ENCODE results near the gene MRPL22.
A peak's percentile ranks its signal among the peaks of the same experiment; 100 is the strongest.

Gene MRPL22

GRCh38 chr5:154945695-154946301 is 4.9 kb downstream of the MRPL22 start:
- no peak overlapping the region for H3K27ac ChIP-seq
- TF ChIP-seq, protein P1, sequence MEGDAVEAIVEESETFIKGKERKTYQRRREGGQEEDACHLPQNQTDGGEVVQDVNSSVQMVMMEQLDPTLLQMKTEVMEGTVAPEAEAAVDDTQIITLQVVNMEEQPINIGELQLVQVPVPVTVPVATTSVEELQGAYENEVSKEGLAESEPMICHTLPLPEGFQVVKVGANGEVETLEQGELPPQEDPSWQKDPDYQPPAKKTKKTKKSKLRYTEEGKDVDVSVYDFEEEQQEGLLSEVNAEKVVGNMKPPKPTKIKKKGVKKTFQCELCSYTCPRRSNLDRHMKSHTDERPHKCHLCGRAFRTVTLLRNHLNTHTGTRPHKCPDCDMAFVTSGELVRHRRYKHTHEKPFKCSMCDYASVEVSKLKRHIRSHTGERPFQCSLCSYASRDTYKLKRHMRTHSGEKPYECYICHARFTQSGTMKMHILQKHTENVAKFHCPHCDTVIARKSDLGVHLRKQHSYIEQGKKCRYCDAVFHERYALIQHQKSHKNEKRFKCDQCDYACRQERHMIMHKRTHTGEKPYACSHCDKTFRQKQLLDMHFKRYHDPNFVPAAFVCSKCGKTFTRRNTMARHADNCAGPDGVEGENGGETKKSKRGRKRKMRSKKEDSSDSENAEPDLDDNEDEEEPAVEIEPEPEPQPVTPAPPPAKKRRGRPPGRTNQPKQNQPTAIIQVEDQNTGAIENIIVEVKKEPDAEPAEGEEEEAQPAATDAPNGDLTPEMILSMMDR (IDR thresholded peaks at IDR 0.05): peak; percentile 54

GRCh38 chr5:154947778-154948177 is 6.9 kb downstream of the MRPL22 start:
- TF ChIP-seq, protein P1 (IDR thresholded peaks at IDR 0.05): no peak
- no peaks in the 10 kb centered on the region for H3K4me1 ChIP-seq (ENCODE audit: control insufficient read depth in 1 of 2, insufficient read depth in 1 of 2, low read depth in 1 of 2, low read length in 1 of 2)
- H3K27ac ChIP-seq: no peak overlapping the region
- no peaks in the 10 kb centered on the region for H3K9me3 ChIP-seq
- H3K27me3 ChIP-seq: no peaks in the 10 kb centered on the region
- H3K4me3 ChIP-seq (ENCODE audit: low read depth in 1 of 2, low read length in 1 of 2): no peak overlapping the region
- no peaks in the 10 kb centered on the region for H3K36me3 ChIP-seq

More at GRCh38 chr5:154945695-154946301, 4.9 kb downstream of the MRPL22 start:
- Histone ChIP-seq H3K4me1 (ENCODE audit: control insufficient read depth in 1 of 2, insufficient read depth in 1 of 2, low read depth in 1 of 2, low read length in 1 of 2) (peaks cover 10 to 11% of the 10 kb centered on the region in 2 experiments), H3K9me3 (no peaks in the 10 kb centered on the region), H3K27me3 (no peaks in the 10 kb centered on the region), H3K4me3 (ENCODE audit: low read depth in 1 of 2, low read length in 1 of 2) (no peak overlapping the region), H3K36me3 (no peaks in the 10 kb centered on the region)

- H3K9me3 ChIP-seq: no peaks in the 10 kb centered on the region
- no peaks in the 10 kb centered on the region for H3K36me3 ChIP-seq
- H3K4me3 ChIP-seq (ENCODE audit: low read depth in 1 of 2, low read length in 1 of 2): no peak overlapping the region
- H3K27me3 ChIP-seq: no peaks in the 10 kb centered on the region
- TF ChIP-seq, protein P1 (IDR thresholded peaks at IDR 0.05): no peak
- H3K27ac ChIP-seq: no peak overlapping the region
- H3K4me1 ChIP-seq (ENCODE audit: control insufficient read depth in 1 of 2, insufficient read depth in 1 of 2, low read depth in 1 of 2, low read length in 1 of 2): no peaks in the 10 kb centered on the region
Measured at GRCh38 chr5:154948313-154948712, 7.4 kb downstream of the MRPL22 start.

GRCh38 chr5:154949781-154950180 is 8.9 kb downstream of the MRPL22 start:
- TF ChIP-seq, protein P1 (IDR thresholded peaks at IDR 0.05): no peak
- no peaks in the 10 kb centered on the region for H3K9me3 ChIP-seq

GRCh38 chr5:154956712-154957111 is 15.8 kb downstream of the MRPL22 start:
- Histone ChIP-seq H3K27ac (no peak overlapping the region), H3K4me3 (ENCODE audit: low read depth in 1 of 2, low read length in 1 of 2) (no peak overlapping the region), H3K4me1 (ENCODE audit: control insufficient read depth in 1 of 2, insufficient read depth in 1 of 2, low read depth in 1 of 2, low read length in 1 of 2) (no peaks in the 10 kb centered on the region), H3K27me3 (no peaks in the 10 kb centered on the region), H3K9me3 (no peaks in the 10 kb centered on the region), H3K36me3 (peaks cover 49% of the 10 kb centered on the region)
- TF ChIP-seq, protein P1 (IDR thresholded peaks at IDR 0.05): no peak

More at GRCh38 chr5:154949781-154950180, 8.9 kb downstream of the MRPL22 start:
- Histone ChIP-seq H3K27ac (no peak overlapping the region), H3K36me3 (no peaks in the 10 kb centered on the region), H3K4me3 (ENCODE audit: low read depth in 1 of 2, low read length in 1 of 2) (no peak overlapping the region), H3K27me3 (no peaks in the 10 kb centered on the region), H3K4me1 (ENCODE audit: control insufficient read depth in 1 of 2, insufficient read depth in 1 of 2, low read depth in 1 of 2, low read length in 1 of 2) (no peaks in the 10 kb centered on the region)

Data from neutrophil (primary cell).